Ishikawa (cell line): ENCODE data around the gene TBC1D16.

Experiments used
- CEBPB ChIP-seq: IDR thresholded peaks from 2 replicates; pipeline ENCODE4 v1.6.1; 2012
- CREB1 ChIP-seq: IDR thresholded peaks from 2 replicates; pipeline ENCODE4 v1.6.1; 2012; ENCODE audit warnings: low read depth
- EGR1 ChIP-seq: IDR thresholded peaks from 2 replicates; pipeline ENCODE4 v1.6.1; 2012
- EP300 ChIP-seq: IDR thresholded peaks from 2 replicates; pipeline ENCODE4 v1.6.1; 2012; ENCODE audit warnings: borderline replicate concordance
- FOXM1 ChIP-seq: IDR thresholded peaks from 2 replicates; pipeline ENCODE4 v1.6.1; 2012; ENCODE audit warnings: low read depth, borderline replicate concordance
- MAX ChIP-seq: IDR thresholded peaks from 2 replicates; pipeline ENCODE4 v1.6.1; 2012
- NFIC ChIP-seq: IDR thresholded peaks from 2 replicates; pipeline ENCODE4 v1.6.1; 2012
- RAD21 ChIP-seq: IDR thresholded peaks from 2 replicates; pipeline ENCODE4 v1.6.1; 2012; ENCODE audit warnings: low read depth
- REST ChIP-seq: IDR thresholded peaks from 2 replicates; pipeline ENCODE4 v1.6.1; 2012; ENCODE audit warnings: low read depth, mild to moderate bottlenecking
- TAF1 ChIP-seq: IDR thresholded peaks from 2 replicates; pipeline ENCODE4 v1.6.1; 2012; ENCODE audit warnings: low read depth, mild to moderate bottlenecking
- TCF12 ChIP-seq: IDR thresholded peaks from 2 replicates; pipeline ENCODE4 v1.6.1; 2012; ENCODE audit warnings: low read depth
- TEAD4 ChIP-seq: IDR thresholded peaks from 2 replicates; pipeline ENCODE4 v1.6.1; 2012
- USF1 ChIP-seq: IDR thresholded peaks from 2 replicates; pipeline ENCODE4 v1.6.1; 2012
- YY1 ChIP-seq: IDR thresholded peaks from 2 replicates; pipeline ENCODE4 v1.6.1; 2012; ENCODE audit warnings: low read depth
- ZBTB7A ChIP-seq: IDR thresholded peaks from 2 replicates; pipeline ENCODE4 v1.6.1; 2012; ENCODE audit warnings: low read depth

Gene TBC1D16

GRCh38 chr17:80011989-80012555, 23.6 kb downstream of the TBC1D16 start:
- TF ChIP-seq EP300 (no peak), ZBTB7A (no peak), USF1 (no peak), TEAD4 (no peak), YY1 (no peak), TCF12 (no peak), CEBPB (no peak), CREB1 (no peak), RAD21 (no peak), TAF1 (no peak), FOXM1 (no peak), NFIC (no peak)

GRCh38 chr17:80010283-80010858, 25.3 kb downstream of the TBC1D16 start:
- TF ChIP-seq USF1, result no peak
- no peak for TF ChIP-seq TEAD4
- no peak for TF ChIP-seq REST
- TF ChIP-seq RAD21, result no peak
- no peak for TF ChIP-seq CREB1
- TF ChIP-seq NFIC, result no peak
- TF ChIP-seq TAF1, result no peak
- no peak for TF ChIP-seq EP300
- TF ChIP-seq FOXM1, result no peak

- TF ChIP-seq CREB1 (no peak), USF1 (0 out of 2 replicates have a peak, but pooled peaks have one; percentile 32)
Observed at GRCh38 chr17:80009391-80010282, 26.0 kb downstream of the TBC1D16 start.

GRCh38 chr17:80008848-80009247, 26.8 kb downstream of the TBC1D16 start:
- TF ChIP-seq EGR1 (no peak), RAD21 (no peak), TEAD4 (no peak), ZBTB7A (no peak), CEBPB (no peak), TAF1 (no peak), TCF12 (no peak), EP300 (no peak), MAX (no peak), USF1 (no peak), NFIC (no peak), YY1 (no peak), CREB1 (no peak)

GRCh38 chr17:80008383-80008840, 27.3 kb downstream of the TBC1D16 start:
- TF ChIP-seq TCF12 (peak; percentile 81), REST (no peak), RAD21 (peak; percentile 67), TAF1 (no peak), NFIC (peak; percentile 92), ZBTB7A (peak; percentile 27; the same call in 1 of the 2 replicates), EP300 (peak; percentile 47; the same call in 1 of the 2 replicates)
